ENCODE data around the gene FBN3.
"Not testable (repeated sequence)": the region's sequence is repeated elsewhere in the genome, so short reads cannot be mapped to it uniquely, and the experiment has no call there.

Gene FBN3

GRCh38 chr19:8161135-8161646 is 11.8 kb upstream of the FBN3 start:
- no peak overlapping the region for H3K27ac ChIP-seq

GRCh38 chr19:8159322-8159721 is 9.9 kb upstream of the FBN3 start:
- CTCF ChIA-PET: interaction anchor here (0.7 to 1.8 kb wide), 3 partner anchors 14 to 1628 kb away, joined by 3 to 32 read pairs (median 3); partner anchors contain the start of gene TNFSF9
- POLR2A ChIA-PET (ENCODE audit: low non-redundant PET); DNase-seq (ENCODE audit: low spot score); H3K27ac ChIP-seq: not testable (repeated sequence)

More at GRCh38 chr19:8161135-8161646, 11.8 kb upstream of the FBN3 start:
- ChIA-PET POLR2A (ENCODE audit: low non-redundant PET) (no interaction called here), CTCF (interaction anchor here (0.5 kb wide), 1 partner anchor 91 kb away, joined by 3 read pairs; no protein-coding TSS in a partner anchor)
- TF ChIP-seq CTCF (conservative IDR thresholded peaks at IDR 0.05; ENCODE audit: low read depth): no peak
- no peak for DNase-seq (ENCODE audit: low spot score)

GRCh38 chr19:8158411-8159074 is 9.2 kb upstream of the FBN3 start:
- H3K27ac ChIP-seq: no peak overlapping the region
- TF ChIP-seq CTCF (conservative IDR thresholded peaks at IDR 0.05; ENCODE audit: low read depth): peak; percentile 54
- POLR2A ChIA-PET (ENCODE audit: low non-redundant PET): no interaction called here
- peak; percentile 67 for DNase-seq (ENCODE audit: low spot score)
- CTCF ChIA-PET: interaction anchor here (0.5 to 2.0 kb wide), 16 partner anchors 9 to 1840 kb away, joined by 3 to 32 read pairs (median 3); partner anchors contain the start of genes FBN3 and TNFSF9

DNA sequence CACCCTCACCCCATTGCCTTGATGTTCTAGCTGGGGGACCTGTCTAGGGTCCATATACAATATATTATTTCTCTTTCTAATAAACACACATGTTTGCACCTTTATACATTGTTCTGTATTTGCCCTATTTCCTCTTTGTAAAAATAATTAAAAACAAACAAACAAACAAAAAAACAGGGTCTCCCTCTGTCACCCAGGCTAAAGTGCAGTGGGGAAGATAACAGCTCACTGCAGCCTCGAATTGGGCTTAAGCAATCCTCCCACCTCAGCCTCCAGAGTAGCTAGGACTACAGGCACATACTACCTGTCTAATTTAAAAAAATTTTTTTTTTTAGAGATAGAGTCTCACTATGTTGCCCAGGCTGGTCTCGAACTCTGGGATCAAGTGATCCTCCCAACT is 5.9 kb upstream of the FBN3 start:
- no peak for DNase-seq (ENCODE audit: low spot score)
- no peak for TF ChIP-seq CTCF (conservative IDR thresholded peaks at IDR 0.05; ENCODE audit: low read depth)
- ChIA-PET POLR2A (ENCODE audit: low non-redundant PET) (no interaction called here), CTCF (interaction anchor here (0.6 to 1.5 kb wide), 6 partner anchors 17 to 372 kb away, joined by 3 to 5 read pairs (median 4); no protein-coding TSS in a partner anchor)
- no peak overlapping the region for H3K27ac ChIP-seq

DNA sequence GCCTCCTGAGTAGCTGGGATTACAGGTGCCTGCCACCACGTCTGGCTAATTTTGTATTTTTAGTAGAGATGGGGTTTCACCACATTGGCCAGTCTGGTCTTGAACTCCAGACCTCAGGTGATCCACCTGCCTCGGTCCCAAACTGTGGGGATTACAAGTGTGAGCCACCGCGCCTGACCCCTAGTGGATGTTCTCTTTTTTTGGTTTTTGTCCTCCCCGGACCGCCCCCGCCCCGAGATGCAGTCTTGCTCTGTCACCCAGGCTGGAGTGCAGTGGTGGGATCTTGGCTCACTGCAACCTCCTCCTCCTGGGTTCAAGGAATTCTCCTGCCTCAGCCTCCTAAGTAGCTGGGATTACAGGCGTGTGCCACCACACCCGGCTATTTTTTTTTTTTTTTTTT is 4.6 kb upstream of the FBN3 start:
- POLR2A ChIA-PET (ENCODE audit: low non-redundant PET); H3K27ac ChIP-seq; DNase-seq (ENCODE audit: low spot score): not testable (repeated sequence)
- CTCF ChIA-PET: interaction anchor here (0.6 kb wide), 1 partner anchor 8 kb away, joined by 3 read pairs; no protein-coding TSS in a partner anchor

- POLR2A ChIA-PET (ENCODE audit: low non-redundant PET): no interaction called here
- no peak for DNase-seq (ENCODE audit: low spot score)
- CTCF ChIA-PET: no interaction called here
- no peak overlapping the region for H3K27ac ChIP-seq
- TF ChIP-seq CTCF (conservative IDR thresholded peaks at IDR 0.05; ENCODE audit: low read depth): no peak
Observed at GRCh38 chr19:8151767-8152035, 2.3 kb upstream of the FBN3 start.

DNA sequence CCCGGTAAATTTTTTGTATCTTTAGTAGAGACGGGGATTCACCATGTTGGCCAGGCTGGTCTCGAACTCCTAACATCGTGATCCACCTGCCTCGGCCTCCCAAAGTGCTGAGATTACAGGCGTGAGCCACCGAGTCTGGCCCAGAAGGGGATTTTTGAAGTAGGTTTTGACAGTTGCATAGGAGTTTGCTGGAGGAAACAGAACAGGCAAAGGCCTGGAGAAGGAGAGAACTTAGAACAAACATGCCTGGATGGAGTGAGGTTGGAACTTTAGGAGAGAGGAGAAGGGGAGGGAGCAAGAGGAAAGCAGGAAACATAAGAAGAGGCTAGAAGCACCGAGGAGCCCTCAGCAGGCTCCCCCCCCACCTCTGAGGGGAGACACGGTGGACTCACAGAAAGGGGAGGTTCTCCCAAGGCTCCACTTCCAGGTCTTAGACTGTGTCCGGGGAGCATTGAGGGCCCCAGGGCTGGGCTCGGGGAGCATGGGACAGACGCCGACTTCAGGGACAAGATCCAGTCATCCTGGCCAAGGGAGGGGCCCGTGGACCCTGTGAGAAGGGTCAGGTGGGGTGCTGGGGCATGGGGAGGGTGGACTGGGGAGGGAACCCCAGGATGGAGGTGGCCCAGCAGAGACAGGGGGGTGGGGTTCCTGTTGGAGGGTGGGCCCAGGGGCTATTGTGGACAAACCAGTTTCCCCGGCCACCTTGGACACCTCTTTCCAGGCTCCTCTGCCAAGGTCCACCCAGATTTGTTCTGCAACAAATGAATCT is 1.8 kb upstream of the FBN3 start:
- TF ChIP-seq CTCF (conservative IDR thresholded peaks at IDR 0.05; ENCODE audit: low read depth): no peak
- CTCF ChIA-PET: no interaction called here
- DNase-seq (ENCODE audit: low spot score): no peak
- POLR2A ChIA-PET (ENCODE audit: low non-redundant PET): no interaction called here
- no peak overlapping the region for H3K27ac ChIP-seq
